ENCODE measurements around the gene COMP.
A peak's percentile ranks its signal among the peaks of the same experiment; 100 is the strongest.

Gene COMP

GRCh38 chr19:18803550-18804138, 12.5 kb upstream of the COMP start:
- DNase-seq (ENCODE audit: low read depth) = no peak

- no peak for DNase-seq (ENCODE audit: low read depth)
Observed at GRCh38 chr19:18802354-18802753, 11.2 kb upstream of the COMP start.

DNA sequence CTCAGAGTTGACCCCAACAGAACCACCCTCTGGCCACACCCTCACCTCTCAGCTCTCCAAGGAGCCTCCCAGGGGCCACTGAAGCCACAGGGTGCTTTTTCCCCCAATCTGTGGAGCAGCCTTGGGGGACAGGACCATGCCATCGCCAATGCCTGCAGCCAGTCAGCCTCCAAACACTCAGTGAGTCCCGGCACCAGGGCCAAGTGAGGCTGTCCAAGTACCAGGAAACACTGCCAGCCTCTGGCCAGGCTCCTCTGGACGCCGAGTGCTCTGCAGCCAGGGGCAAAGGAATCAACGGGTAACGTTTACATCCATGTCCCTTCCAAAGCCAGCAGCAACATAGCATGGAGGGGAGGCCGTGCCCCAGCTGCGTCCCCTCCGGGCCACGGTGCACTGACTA, 9.5 kb upstream of the COMP start:
- no peak for DNase-seq (ENCODE audit: low read depth)

- no peak for DNase-seq (ENCODE audit: low read depth)
Observed at GRCh38 chr19:18800079-18800478, 9.0 kb upstream of the COMP start.

- no peak for DNase-seq (ENCODE audit: low read depth)
Observed at GRCh38 chr19:18799389-18799970, 8.4 kb upstream of the COMP start.

DNA sequence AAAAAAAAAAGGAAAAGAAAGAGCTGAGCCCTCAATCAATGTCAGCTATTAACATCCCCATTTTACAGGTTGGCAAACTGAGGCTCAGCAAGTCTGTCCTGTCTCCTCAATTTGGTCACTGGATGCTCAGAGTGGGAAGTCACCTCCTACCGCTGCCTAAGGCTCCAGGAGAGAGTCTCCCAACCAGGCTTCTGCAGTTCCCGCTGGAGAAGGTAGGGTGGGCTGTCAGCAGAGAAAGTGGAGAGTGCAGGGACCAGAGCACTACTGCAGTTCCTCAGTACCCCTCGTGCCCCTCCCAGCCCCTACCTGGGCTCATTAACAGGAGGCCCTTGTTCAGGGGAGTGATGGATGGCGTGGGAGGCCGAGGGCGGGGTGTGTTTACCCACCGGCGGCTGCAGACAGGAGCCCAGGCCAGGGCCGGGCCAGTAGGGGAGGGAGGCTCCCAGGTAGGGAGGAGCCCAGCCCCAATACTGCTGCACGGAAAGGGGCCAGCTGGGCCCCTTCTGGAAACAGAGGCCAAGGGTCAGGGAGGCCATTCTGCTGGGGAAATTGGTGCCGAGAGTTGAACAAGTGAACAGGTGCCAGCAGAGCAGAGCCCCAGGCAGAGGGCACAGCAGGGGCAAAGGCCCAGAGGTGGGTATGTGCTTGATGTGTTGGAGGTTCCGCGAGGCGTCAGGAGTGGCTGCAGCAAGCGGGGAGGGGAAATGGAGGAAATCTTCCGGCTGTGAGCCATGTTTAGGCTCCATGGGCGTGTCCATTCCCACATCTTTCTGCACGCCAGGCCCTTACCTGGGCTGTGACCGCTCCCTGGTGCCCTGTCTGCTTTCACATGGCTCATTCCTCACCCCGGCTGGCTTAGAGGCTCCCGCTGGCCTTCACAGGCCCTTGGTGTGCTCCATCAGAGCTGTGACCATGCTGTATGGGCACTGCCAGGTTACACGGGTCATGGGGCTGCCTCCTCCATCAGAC, 7.6 kb upstream of the COMP start:
- DNase-seq (ENCODE audit: low read depth) = no peak

GRCh38 chr19:18796239-18796638, 5.1 kb upstream of the COMP start:
- DNase-seq (ENCODE audit: low read depth) = no peak

- no peak for DNase-seq (ENCODE audit: low read depth)
Observed at GRCh38 chr19:18795540-18795939, 4.4 kb upstream of the COMP start.

DNA sequence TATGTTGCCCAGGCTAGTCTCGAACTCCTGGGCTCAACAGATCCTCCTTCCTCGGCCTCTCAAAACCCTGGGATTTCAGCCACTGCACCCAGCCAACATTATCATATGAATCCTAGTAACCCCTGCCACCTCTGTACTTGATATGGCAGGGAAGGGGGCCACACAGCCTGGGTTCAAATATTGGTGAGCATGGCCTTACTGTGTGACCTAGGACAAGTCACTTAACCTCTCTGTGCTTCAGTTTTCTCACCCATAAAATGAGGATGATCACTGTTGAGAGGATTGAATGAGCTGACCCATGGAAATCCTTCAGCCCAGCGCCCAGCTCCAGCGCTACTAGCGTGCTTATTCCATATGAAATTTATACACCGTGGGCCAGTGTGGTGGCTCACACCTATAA, 3.6 kb upstream of the COMP start:
- no peak for DNase-seq (ENCODE audit: low read depth)

DNA sequence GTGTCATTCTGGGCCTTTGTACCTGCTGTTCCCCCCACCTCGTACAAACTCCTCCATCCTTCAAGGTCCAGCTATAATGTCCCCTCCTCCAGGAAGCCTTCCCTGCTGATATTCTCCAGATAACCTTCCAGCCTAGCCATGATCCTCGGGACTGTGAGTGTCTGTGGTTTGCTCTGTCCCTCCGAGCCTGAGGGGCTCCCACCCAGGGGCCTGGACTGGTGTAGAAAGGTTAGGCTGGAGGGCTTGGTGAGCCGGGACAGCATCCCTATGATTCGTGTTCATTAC, 2.9 kb upstream of the COMP start:
- DNase-seq (ENCODE audit: low read depth) = no peak

GRCh38 chr19:18793144-18794028, 2.3 kb upstream of the COMP start:
- DNase-seq (ENCODE audit: low read depth) = no peak

DNA sequence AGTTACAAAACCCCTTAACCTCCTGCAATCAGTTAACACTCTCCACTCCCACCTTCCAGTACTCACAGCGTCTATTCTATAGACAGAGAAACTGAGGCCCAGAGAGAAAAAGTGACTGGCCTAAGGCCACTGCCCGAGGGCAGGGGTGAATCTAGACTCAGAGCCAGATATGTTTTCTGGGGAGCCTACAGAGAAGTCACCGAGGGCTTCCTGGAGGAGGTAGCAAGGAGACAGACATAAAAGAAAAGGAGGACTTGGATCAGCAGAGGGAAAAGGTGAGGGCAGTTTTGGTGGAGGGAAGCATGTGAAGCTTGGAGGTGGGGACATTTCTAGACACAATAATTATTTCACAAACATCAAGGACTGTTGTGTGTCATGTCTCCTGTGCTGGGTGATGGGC, 1.6 kb upstream of the COMP start:
- DNase-seq (ENCODE audit: low read depth) = no peak

DNA sequence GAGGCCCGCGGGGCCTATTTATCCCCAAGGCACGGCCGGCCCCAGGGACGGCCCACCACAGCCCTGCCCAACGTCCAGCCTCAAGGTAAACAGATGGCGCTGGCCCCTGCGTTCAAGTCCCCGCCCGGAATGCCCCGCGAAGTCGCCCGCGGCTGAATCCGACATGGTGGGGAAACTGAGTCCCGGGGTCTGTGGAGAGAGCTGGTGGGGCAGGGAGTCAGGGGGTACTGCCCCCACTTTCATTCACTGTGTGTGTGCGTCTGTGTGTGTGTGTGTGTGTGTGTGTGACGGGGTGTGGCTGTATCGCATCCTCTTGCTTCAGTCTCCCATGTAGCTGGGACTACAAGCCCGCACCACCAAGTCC, 192 bp upstream of the COMP start:
- DNase-seq (ENCODE audit: low read depth) = no peak

- no peak for DNase-seq (ENCODE audit: low read depth)
Observed at GRCh38 chr19:18789883-18790565, 1.1 kb downstream of the COMP start.

DNA sequence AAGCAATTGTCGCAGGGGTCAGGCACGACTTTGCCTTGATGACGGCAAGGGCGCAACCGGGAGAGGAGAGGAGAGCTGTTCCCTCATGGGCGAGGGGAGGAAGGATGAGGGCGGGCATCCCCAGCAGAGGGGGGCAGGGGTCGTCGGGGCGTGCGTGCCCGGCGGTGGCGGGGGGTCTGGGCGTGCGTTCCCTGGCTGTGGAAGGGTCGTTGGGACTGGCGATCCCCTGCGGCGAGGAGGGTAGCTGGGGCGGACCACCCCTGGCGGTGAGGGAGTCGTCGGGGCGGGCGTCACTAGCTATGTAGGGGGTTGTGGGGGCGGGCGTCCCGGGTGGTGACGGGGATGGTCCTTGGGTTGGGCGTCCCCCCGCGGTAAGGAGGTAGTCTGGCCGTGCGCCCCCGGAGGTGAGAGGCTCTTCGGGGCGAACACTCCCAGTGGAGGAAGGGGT, 1.7 kb downstream of the COMP start:
- DNase-seq (ENCODE audit: low read depth) = no peak

GRCh38 chr19:18788529-18789421, 2.3 kb downstream of the COMP start:
- DNase-seq (ENCODE audit: low read depth) = no peak

- peak; percentile 47 for DNase-seq (ENCODE audit: low read depth)
Observed at GRCh38 chr19:18785179-18786124, 5.7 kb downstream of the COMP start.

GRCh38 chr19:18784786-18785120, 6.4 kb downstream of the COMP start:
- DNase-seq (ENCODE audit: low read depth) = no peak

GRCh38 chr19:18783958-18784785, 6.9 kb downstream of the COMP start:
- DNase-seq (ENCODE audit: low read depth) = no peak
